IMR-90 (cell line): Measurements from ENCODE around the gene FAM240A.

Source experiments
- CTCF ChIP-seq: conservative IDR thresholded peaks from 2 replicates; pipeline ENCODE4 v1.5.1; 2012; ENCODE audit warnings: mild to moderate bottlenecking, low read depth, low read length, improper control_type of control experiment
- FOS ChIP-seq: fragments of 150-350 bp; IDR thresholded peaks from 2 replicates; pipeline ENCODE4 v1.6.1; 2016; ENCODE audit warnings: low read depth, low read length
- MAFK ChIP-seq: IDR thresholded peaks from 2 replicates; pipeline ENCODE4 v1.6.1; 2012; ENCODE audit warnings: low read depth, low read length, improper control_type of control experiment
- POLR2A ChIP-seq: IDR thresholded peaks from 2 replicates; pipeline ENCODE4 v1.6.1; 2012; ENCODE audit warnings: mild to moderate bottlenecking, low read depth, low read length

- TF ChIP-seq MAFK, result no peak
- TF ChIP-seq CTCF, result no peak
- TF ChIP-seq FOS, result no peak
- TF ChIP-seq POLR2A, result no peak
Measured at GRCh38 chr3:46661776-46662766, 49.7 kb downstream of the FAM240A start.
